Measurements from ENCODE around the gene KLHL26.
"Not testable (repeated sequence)": the region's sequence is repeated elsewhere in the genome, so short reads cannot be mapped to it uniquely, and the experiment has no call there.

The KLHL26 gene

DNA sequence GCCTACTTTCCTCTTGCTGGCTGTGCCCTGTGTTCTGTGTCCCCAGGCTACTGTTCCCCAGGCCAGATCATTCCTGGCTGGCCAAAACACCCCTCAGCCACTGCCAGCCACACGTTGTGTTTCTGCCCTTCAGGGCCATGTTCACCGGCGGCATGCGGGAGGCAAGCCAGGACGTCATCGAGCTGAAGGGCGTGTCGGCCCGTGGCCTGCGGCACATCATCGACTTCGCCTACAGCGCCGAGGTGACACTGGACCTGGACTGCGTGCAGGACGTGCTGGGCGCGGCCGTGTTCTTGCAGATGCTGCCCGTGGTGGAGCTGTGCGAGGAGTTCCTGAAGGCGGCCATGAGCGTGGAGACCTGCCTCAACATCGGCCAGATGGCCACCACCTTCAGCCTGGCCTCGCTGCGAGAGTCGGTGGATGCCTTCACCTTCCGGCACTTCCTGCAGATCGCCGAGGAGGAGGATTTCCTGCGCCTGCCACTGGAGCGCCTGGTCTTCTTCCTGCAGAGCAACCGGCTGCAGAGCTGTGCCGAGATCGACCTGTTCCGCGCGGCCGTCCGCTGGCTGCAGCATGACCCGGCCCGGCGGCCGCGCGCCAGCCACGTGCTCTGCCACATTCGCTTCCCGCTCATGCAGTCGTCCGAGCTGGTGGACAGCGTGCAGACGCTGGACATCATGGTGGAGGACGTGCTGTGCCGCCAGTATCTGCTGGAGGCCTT is 30.9 kb downstream of the KLHL26 start:
- no peak for DNase-seq

DNA sequence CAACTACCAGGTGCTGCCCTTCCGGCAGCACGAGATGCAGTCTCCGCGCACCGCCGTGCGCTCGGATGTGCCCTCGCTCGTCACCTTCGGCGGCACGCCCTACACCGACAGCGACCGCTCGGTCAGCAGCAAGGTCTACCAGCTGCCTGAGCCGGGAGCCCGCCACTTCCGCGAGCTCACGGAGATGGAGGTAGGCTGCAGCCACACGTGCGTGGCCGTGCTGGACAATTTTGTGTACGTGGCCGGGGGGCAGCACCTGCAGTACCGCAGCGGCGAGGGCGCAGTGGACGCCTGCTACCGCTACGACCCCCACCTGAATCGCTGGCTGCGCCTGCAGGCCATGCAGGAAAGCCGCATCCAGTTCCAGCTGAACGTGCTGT is 31.4 kb downstream of the KLHL26 start:
- no peak for DNase-seq

DNA sequence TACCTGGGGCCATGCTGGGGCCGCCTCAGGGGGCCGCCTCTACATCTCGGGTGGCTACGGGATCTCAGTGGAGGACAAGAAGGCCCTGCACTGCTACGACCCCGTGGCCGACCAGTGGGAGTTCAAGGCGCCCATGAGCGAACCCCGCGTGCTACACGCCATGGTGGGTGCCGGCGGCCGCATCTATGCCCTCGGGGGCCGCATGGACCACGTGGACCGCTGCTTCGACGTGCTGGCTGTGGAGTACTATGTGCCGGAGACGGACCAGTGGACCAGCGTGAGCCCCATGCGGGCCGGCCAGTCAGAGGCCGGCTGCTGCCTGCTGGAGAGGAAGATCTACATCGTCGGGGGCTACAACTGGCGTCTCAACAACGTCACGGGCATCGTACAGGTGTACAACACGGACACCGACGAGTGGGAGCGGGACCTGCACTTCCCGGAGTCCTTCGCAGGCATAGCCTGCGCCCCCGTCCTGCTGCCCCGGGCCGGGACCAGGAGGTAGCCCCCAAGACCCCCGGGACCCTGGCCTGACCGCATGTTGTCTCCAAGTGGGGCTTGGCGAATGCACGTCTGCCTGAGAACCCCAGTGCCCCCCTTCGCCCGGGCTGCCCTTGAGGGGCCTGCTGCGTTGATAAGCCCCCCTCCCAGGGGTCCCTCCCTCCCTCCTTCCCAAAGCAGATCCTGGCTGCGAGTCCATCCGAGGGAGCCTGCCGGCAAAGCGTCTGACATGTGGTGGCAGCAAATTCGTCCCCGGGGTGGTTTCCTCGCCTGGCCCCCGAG is 32.1 kb downstream of the KLHL26 start:
- DNase-seq: no peak

DNA sequence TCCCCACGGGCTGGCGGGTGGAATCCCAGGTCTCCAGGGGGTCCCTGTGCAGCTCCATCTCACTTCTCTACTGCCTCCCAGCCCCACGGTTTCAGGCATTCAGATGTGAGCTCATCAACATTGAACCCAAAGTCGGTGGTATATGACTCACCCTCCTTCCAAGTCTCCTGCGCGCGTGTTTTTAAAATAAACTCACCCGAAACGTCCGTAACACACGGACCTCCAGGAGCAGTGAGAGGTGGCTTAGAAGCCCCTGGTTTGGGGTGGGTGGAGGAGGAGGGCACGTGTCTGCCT is 32.6 kb downstream of the KLHL26 start:
- DNase-seq: no peak

DNA sequence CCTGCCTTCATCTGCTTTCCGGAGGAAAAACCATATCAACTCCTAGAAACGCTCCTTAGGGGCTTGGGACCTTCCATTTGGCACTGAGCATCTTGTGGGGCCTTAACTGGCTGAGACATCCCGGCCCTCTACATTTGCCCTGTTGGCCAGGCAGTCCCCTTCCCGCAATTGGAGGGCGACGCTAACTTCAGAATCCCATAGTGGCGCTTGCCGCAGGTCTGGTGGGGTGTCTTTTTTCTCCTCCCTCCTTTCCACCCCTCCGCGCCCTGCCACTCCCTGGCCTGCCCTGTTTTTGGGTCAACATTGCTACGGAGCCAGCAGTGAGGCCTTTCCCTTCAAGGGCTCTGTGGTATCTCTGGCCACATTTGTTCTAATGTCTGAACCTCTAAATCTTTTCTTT is 33.1 kb downstream of the KLHL26 start:
- DNase-seq: no peak

DNA sequence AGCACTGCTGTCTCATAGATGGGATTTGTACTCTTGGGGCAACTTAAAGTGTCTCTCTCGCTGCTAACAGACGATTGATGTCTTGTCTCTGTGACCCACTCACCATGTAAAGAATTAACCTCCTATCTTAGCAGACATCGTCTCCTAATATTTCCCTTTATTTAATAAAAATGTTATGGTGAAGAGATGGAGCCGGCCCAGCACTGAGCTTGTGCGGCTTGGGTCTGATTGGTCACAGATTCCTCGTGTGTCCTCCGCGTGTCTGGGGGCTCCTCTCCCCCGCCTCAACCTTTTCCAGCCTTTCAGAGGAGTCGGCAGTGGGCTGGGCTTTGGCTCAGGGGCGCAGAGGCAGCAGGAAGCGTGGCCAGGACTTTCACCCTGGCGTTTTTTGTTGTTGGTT is 33.5 kb downstream of the KLHL26 start:
- DNase-seq: no peak

DNA sequence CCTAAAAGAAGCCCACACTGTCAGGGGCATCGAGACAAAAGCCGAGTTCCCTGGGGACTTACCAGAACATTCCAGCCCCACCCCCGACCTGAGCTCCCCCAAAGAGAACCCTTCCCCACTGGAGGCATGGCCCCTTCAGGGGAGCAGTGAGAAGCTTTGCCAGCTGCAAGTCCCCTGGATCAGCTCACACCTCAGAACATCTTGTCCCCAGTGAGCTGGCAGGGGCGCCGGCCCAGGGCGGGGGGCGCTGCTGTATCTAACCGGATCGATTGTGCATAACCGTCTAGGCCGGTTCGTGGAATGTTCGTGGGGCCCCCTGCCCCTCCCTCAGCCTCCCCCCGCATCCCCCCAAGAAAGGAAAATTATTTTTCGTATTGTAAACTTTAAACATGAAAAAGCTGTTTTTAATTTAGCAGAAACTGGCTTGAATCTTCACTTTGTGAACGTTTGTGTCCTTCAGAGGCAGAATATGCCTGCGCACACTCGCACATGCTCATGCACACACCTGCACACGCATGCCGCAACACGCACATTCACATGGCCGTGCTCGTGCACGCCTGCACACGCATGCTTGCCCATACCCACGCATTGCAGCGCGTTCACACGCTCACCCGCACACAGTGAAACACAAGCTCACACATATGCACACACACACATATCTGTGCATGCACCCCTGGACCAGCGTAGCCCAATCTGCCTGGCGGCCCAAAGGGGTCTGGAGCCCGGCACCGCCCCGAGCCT is 34.6 kb downstream of the KLHL26 start:
- no peak for DNase-seq

DNA sequence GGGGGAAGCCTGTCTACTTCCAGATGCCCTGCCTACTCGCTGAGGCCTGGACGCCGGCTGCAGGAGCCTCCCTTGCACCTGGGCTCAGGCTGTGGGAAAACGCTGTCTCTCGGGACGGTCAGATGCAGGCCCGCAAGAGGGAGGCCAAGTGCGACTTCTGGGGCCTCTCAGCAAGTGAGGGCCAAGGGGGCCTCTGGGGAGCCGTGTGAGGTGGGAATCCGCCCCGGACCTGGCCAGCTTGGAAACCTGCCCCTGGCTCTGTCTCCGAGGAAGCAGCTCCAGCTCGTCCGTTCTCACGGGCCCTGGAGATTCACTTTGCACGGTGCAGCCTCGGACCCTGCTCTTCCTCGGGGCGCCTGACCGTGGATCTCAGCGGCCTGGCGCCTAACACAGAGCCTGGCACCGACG is 35.2 kb downstream of the KLHL26 start:
- no peak for DNase-seq

DNA sequence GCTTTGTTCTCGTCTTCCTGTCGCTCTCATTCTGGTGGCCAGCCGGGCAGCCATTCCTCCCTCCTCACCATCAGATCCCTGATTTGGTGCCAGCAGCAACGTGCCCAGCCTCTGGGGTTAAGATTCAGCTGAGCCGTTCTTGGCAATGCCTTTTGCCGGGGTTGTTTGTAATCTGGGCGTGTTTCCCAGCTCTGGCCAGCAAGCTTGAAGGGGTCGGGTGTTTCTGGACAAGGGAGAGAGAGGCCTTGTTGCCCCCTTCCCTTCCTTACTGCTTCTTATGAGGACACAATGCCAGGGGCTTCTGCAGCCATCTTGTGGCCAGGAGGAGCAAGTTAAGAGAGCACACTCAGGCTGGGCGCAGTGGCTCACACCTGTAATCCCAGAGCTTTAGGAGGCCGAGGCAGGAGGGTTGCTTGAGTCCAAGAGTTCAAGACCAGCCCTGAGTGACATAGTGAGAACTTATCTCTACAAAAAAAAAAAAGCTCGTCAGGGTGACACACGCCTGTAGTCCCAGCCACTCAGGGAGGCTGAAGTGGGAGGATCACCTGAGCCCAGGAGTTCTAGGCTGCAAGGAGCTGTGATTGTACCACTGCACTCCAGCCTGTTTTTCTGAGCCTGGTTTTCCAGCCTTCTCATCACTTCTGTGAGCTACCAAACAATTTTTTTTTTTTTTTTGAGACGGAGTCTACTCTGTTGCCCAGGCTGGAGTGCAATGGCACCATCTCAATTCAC is 35.9 kb downstream of the KLHL26 start:
- peak; percentile 24 for DNase-seq

DNA sequence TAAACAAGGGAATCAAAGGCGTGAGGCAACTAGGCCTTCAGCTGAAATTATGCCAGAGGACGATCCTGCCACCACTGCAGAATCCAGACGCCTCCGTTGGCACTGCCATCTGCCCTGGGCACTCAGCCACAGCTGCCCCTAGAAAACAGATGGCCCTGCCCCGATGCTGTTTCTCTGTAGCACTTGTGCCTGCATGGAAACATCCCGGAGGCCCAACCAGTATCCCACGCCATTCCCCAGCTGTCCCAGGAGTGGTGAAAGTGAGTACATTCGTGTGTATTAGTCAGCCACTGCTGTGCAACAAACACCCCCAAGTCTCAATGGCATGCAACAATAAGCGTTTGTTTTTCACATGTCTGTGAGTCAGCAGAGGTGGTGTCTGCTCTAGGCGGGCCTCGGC is 37.8 kb downstream of the KLHL26 start:
- DNase-seq: no peak

DNA sequence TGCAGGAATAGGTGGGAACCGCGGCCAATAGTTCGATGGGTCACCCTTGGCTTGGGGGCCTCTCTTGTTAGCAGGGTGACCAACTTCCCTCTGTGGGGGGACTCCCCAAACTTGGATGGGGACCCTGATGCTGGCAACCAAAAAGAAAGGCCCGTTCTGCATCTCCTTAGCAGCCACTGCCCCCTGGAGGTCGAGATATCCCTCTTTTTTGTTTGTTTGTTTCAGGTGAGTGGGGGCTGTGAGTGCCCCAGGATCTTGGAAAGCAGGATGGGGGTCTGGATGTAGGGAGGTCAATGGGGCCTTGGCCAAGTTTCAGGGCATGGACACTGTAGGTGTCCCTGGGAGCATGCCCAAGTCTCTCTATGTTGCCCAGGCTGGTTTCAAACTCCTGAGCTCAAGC is 39.0 kb downstream of the KLHL26 start:
- DNase-seq: no peak

DNA sequence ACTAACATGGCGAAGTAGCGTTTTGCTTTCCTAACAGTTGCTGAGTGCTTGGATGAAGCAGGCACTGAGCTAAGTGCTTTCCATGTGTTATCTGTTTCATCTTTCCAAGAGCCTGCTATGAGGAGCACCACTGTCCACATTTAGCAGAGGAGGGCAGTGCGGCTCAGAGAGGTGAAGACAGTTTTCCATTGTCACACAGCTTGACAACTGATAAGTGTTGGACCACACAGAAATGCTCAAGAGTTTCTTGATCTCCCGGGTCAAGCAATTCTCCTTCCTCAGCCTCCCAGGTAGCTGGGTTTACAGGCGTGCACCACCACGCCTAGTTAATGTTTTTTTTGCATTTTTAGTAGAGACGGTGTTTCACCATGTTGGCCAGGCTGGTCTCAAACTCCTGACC is 39.9 kb downstream of the KLHL26 start:
- no peak for DNase-seq

DNA sequence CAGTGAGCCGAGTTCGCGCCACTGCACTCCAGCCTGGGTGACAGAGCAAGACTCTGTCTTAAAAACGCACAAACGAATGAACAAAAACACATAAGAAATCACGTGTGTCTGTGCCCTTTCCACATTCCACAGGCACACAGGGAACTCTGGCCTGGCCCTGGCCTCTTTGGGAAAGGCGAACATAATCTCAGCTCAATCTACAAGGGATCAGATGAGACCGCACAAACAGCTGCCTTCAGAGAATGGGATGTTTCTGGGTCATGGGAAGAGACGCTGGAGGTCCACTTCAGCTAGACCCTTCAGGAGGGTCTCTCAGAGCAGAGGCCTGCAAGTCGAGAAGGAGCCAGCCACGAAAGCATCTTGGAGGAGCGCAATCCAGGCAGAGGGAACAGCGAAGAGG is 40.3 kb downstream of the KLHL26 start:
- DNase-seq: no peak

DNA sequence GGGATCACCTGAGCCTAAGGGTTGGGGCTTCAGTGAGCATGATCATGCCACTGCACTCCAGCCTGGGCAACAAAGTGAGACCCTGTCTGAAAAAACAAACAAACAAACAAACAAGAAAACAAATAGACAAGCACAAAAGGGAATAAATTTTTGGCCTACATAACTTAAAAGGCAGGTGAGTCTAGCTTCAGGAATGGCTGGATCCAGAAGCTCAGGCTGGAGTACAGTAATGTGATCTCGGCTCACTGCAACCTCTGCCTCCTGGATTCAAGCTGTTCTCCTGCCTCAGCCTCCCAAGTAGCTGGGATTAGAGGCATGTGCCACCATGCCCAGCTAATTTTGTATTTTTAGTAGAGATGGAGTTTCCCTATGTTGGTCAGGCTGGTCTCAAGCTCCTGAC is 43.3 kb downstream of the KLHL26 start:
- not testable (repeated sequence) for DNase-seq

DNA sequence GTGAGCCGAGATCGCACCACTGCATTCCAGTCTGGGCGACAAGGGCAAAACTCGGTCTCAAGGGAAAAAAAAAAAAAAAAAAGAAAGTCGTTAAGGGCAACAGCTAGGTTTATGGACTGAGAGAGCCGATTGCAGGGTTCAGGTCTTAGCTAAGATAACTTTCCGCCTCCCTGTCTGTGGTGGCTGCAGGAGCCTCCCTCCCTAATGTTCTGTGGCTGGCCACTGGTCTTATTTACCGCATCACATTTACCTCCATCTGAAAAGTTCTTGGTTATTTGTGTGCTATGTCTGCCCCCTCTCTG is 45.9 kb downstream of the KLHL26 start:
- DNase-seq: no peak

DNA sequence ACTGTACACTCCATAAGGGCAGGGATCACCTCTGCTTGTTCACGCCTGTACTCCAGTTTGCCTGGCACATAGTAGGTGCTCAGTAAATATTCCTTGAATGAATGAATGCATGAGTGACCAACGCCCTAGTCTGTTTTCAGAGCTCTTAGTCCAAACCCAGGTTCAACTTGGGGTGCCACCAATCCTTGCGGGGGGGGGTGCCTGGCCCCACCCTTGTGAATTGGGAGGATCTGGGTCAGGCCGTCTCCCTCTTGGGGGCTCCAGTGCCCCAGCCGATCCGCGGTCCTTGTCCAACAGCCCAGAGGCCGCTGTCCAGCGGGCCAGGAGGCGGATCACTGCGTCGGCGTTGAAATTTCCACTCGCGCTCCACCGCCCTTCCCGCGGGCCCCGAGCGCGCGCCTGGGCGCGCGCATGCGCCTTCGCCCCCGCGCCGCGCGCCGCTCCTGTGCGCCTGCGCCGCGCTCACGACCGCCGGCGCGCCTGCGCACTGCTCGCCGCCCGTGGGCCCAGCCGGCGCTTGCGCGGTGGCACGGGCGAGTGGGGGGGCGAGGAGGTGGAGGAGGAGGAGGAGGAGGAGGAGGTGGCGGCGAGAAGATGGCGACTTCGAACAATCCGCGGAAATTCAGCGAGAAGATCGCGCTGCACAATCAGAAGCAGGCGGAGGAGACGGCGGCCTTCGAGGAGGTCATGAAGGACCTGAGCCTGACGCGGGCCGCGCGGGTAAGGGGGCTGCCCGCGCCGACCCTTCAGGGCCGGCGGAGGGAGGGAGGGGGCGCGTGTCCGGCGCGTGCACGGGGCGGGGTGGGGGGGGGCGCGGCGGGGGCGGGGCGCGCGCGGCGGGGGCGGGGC is 46.5 kb downstream of the KLHL26 start, which contains the start of gene CRTC1:
TSS of gene CRTC1 (plus strand) at position 572 of the 849 bp plus-strand sequence. CDS start at position 595, 23 bp downstream.
- DNase-seq: peak; percentile 77

DNA sequence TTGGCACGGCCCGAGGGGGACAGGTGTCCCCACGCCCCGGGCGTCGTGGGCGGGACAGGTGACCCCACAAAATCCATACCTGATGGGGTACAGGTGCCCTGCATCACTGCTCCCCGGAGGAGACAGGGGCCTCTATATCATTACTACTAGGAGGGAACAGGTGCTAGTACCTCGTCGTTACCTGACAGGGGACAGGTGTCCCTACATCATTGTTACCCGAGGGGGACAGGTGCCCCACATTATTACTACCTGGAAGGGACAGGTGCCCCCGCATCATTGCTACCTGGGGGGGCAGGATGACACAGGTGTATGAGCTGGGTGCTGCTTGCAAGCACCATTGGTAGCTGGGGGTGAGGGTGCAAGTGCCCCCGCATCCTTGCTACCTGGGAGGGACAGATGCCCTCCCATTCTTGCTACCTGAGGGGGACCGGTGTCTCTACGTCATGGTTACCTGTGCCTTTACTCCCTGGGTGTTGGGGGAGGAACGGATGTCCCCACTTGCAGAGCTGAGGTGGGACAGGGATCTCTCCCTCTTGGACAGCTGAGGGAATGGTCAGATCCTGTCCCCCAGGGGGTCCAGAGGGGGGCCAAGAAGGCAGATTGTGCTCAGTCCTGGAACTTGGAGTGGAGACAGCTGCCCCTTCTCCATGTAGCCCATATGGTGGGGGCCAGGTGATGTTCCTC is 47.3 kb downstream of the KLHL26 start:
- DNase-seq: no peak

DNA sequence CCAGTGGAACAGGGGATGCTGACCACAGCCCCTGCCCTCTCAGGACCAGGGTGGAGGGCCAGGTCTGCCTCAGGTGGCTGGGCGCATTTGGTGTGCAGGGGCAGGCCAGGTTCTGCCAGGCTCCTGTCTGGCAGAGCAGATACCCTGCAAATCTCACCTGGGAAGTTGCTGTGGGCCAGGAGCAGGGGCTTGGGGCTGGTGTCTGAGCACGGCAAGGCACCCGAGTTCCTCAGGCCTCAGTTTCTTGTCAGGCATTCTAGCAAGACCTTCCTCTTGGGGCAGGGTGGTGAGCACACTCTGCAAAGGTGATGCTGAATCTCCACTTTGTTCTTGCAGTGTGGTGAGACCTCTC is 47.8 kb downstream of the KLHL26 start:
- no peak for DNase-seq

DNA sequence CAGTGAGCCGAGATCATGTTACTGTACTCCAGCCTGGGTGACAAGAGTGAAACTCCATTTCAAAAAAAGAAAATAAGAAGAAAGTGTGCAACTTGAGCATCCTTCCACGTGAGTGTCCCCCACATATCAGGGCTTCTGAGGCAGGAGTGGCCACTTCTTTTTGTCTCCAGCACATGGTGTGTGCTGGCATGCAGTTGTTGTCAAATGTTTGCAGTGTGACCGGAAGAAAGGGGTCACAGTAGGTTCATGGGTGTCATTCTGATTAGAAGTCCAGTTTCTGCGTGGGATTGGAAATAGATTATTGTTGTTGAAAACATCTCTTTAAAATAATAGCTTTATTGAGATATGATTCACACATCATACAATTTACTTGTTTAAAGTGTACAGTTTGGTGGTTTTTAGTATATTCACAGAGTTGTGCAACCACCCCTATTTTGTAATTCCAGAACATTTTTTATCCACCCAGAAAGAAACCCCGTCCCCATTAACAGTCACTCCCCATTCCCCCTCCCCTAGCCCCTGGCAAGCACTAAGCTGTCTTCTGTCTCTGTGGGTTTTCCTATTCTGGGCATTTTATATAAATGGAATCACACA is 48.9 kb downstream of the KLHL26 start:
- no peak for DNase-seq

DNA sequence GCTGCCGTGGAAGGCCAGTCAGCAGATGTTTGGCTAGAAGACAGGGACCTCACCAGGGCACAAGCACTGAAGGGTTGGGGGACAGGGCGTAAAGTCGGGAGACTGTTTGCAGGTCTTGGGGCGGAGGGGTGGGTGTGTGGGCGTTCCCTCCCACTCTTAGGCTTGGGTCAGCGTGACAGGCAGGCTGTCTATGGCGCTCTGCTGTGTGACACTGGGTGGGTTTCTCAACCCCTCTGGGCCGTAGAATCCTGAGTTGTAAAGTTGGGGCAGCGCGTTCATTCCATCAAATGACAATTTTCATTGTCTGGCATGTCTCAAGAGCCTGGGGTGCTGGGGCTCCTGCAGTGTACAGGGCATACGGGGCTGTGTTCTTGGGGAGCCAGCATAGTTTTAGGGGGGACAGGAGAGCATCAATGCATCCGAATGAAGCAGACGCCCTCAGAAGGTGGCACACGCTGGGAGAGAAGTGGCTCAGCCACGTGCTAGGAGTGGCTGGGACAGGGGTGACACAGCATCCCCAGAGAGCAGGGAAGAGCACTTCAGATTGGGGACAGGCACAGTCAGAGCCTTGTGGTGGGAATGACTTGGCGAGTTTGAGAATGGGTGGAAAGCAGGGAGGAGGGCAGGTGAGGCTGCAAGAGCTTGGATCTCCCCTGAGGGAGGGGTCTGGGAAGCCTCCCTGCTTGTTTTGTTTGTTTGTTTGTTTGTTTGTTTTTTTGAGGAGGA is 51.1 kb downstream of the KLHL26 start:
- no peak for DNase-seq

DNA sequence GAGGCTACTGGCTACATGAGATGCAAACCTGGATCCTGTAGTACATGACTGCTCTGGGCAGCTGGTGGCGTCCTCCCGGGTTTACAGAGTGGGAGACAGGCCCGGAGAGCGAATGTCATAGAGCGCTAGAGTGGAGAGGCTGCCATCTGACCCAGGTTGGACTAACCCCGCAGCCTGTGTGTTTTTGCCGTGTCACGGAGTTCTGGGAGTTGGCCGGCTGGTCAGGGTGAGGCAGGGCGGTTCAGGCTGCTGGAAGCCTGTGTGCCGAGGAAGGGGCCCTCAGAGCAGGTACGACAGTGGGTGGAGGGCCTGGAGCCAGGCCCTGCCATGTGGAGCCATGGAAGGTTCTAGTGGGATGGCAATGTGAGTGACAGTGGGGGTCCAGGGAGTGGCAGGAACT is 59.2 kb downstream of the KLHL26 start:
- DNase-seq: no peak

Measured in MV-4-11 (cell line).